ENCODE data around the gene WDR37. TPM values are rescaled to one million over a fixed set of nuclear protein-coding genes. Genes with fewer than 3 reads are reported as not detected.

The WDR37 gene
- total RNA-seq, 1 experiment from 2014 or later, result 20.6 TPM

- Histone ChIP-seq H3K27me3 (replicated peaks; ENCODE audit: control insufficient read depth, insufficient read depth, low read length) (no peaks in the 10 kb centered on the region), H3K9me3 (peaks cover 39% of the 10 kb centered on the region), H3K4me3 (ENCODE audit: low read depth, low read length) (no peak overlapping the region), H3K36me3 (ENCODE audit: control insufficient read depth, insufficient read depth, low read length) (no peaks in the 10 kb centered on the region), H3K4me1 (no peaks in the 10 kb centered on the region)
- H3K36me3 Mint-ChIP-seq (ENCODE audit: insufficient read depth, unreplicated experiment), result no peaks in the 10 kb centered on the region
- intact Hi-C loops (cut with micrococcal nuclease; ENCODE audit: unreplicated experiment), result loop anchor here (5.0 kb wide), 1 partner anchor 226 kb away; no protein-coding TSS in a partner anchor
- no peak for DNase-seq
- TF ChIP-seq CTCF (IDR thresholded peaks at IDR 0.05; ENCODE audit: insufficient read depth in 1 of 2, low read depth in 1 of 2, low read length in 1 of 2, severe bottlenecking in 1 of 2, unreplicated experiment in 1 of 2), result no peak
- H3K4me3 Mint-ChIP-seq (ENCODE audit: unreplicated experiment), result no peak overlapping the region
- CTCF ChIA-PET, result interaction anchor here (0.9 kb wide), 1 partner anchor 45 kb away, joined by 5 read pairs; no protein-coding TSS in a partner anchor
- H3K27me3 Mint-ChIP-seq (ENCODE audit: insufficient read depth, unreplicated experiment), result peaks cover 18% of the 10 kb centered on the region
- no peak overlapping the region for H3K27ac Mint-ChIP-seq (ENCODE audit: unreplicated experiment)
- H3K4me1 Mint-ChIP-seq (ENCODE audit: low read depth, unreplicated experiment), result no peaks in the 10 kb centered on the region
- H3K9me3 Mint-ChIP-seq (ENCODE audit: unreplicated experiment), result peaks cover 43% of the 10 kb centered on the region
- BruUV-seq (replicated peaks), result no TSS peak
- POLR2A ChIA-PET, result no interaction called here
These were observed 85.5 kb downstream of the WDR37 start for GRCh38 chr10:1141701-1142100.

GRCh38 chr10:1142596-1142995 is 86.4 kb downstream of the WDR37 start:
- H3K27ac Mint-ChIP-seq (ENCODE audit: unreplicated experiment), result no peak overlapping the region
- no peak overlapping the region for H3K4me3 ChIP-seq (ENCODE audit: low read depth, low read length)
- peaks cover 41% of the 10 kb centered on the region for H3K9me3 ChIP-seq
- peaks cover 50% of the 10 kb centered on the region for H3K9me3 Mint-ChIP-seq (ENCODE audit: unreplicated experiment)
- CTCF ChIA-PET, result no interaction called here
- peak in 1 of 2 experiments; percentile 45 for DNase-seq
- no peaks in the 10 kb centered on the region for H3K36me3 ChIP-seq (ENCODE audit: control insufficient read depth, insufficient read depth, low read length)
- no peaks in the 10 kb centered on the region for H3K4me1 ChIP-seq
- no TSS peak for BruUV-seq (replicated peaks)
- no peaks in the 10 kb centered on the region for H3K27me3 ChIP-seq (replicated peaks; ENCODE audit: control insufficient read depth, insufficient read depth, low read length)
- peak; percentile 52 to 66 for TF ChIP-seq CTCF (IDR thresholded peaks at IDR 0.05; ENCODE audit: insufficient read depth in 1 of 2, low read depth in 1 of 2, low read length in 1 of 2, severe bottlenecking in 1 of 2, unreplicated experiment in 1 of 2)
- H3K4me1 Mint-ChIP-seq (ENCODE audit: low read depth, unreplicated experiment), result no peaks in the 10 kb centered on the region
- intact Hi-C loops (cut with micrococcal nuclease; ENCODE audit: unreplicated experiment), result loop anchor here (5.0 kb wide), 1 partner anchor 225 kb away; no protein-coding TSS in a partner anchor
- no peaks in the 10 kb centered on the region for H3K36me3 Mint-ChIP-seq (ENCODE audit: insufficient read depth, unreplicated experiment)
- POLR2A ChIA-PET, result no interaction called here
- H3K4me3 Mint-ChIP-seq (ENCODE audit: unreplicated experiment), result no peak overlapping the region
- peaks cover 18% of the 10 kb centered on the region for H3K27me3 Mint-ChIP-seq (ENCODE audit: insufficient read depth, unreplicated experiment)

GRCh38 chr10:1147810-1148209 is 91.6 kb downstream of the WDR37 start:
- ChIA-PET CTCF (no interaction called here), POLR2A (no interaction called here)
- Mint-ChIP-seq H3K4me3 (ENCODE audit: unreplicated experiment) (no peak overlapping the region), H3K27ac (ENCODE audit: unreplicated experiment) (no peak overlapping the region), H3K4me1 (ENCODE audit: low read depth, unreplicated experiment) (no peaks in the 10 kb centered on the region), H3K27me3 (ENCODE audit: insufficient read depth, unreplicated experiment) (peaks cover 10% of the 10 kb centered on the region), H3K36me3 (ENCODE audit: insufficient read depth, unreplicated experiment) (no peaks in the 10 kb centered on the region), H3K9me3 (ENCODE audit: unreplicated experiment) (peaks cover 33% of the 10 kb centered on the region)
- no peaks in the 10 kb centered on the region for H3K27me3 ChIP-seq (replicated peaks; ENCODE audit: control insufficient read depth, insufficient read depth, low read length)
- TF ChIP-seq CTCF (IDR thresholded peaks at IDR 0.05; ENCODE audit: insufficient read depth in 1 of 2, low read depth in 1 of 2, low read length in 1 of 2, severe bottlenecking in 1 of 2, unreplicated experiment in 1 of 2), result no peak
- H3K9me3 ChIP-seq, result peaks cover 21% of the 10 kb centered on the region
- BruUV-seq (replicated peaks), result no TSS peak
- DNase-seq, result no peak
- H3K4me3 ChIP-seq (ENCODE audit: low read depth, low read length), result no peak overlapping the region
- intact Hi-C loops (cut with micrococcal nuclease; ENCODE audit: unreplicated experiment), result no loop called here
- no peaks in the 10 kb centered on the region for H3K4me1 ChIP-seq
- no peaks in the 10 kb centered on the region for H3K36me3 ChIP-seq (ENCODE audit: control insufficient read depth, insufficient read depth, low read length)
